Mucosa of rectum (tissue), 2 donors: ENCODE measurements around the gene KRT78.

Source experiments
- H3K27ac ChIP-seq, 2 donors: one replicate each; pipeline ENCODE4 v1.7.0; 2013; ENCODE audit warnings: inconsistent platforms in 2 of 2, low read depth in 2 of 2, low read length in 2 of 2
- H3K27me3 ChIP-seq, 2 donors: one replicate each; pipeline ENCODE4 v1.7.0; 2013; ENCODE audit warnings: low read length in 2 of 2; ENCODE audit not compliant: control insufficient read depth in 2 of 2, insufficient read depth in 2 of 2
- H3K36me3 ChIP-seq, 2 donors: one replicate each; pipeline ENCODE4 v1.7.0; 2013; ENCODE audit warnings: low read length in 2 of 2; ENCODE audit not compliant: control insufficient read depth in 2 of 2, insufficient read depth in 2 of 2
- H3K4me1 ChIP-seq, 2 donors: one replicate each; pipeline ENCODE4 v1.7.0; 2013; ENCODE audit warnings: low read length in 2 of 2, mild to moderate bottlenecking in 1 of 2; ENCODE audit not compliant: control insufficient read depth in 2 of 2, insufficient read depth in 2 of 2
- H3K4me3 ChIP-seq, 2 donors: one replicate each; pipeline ENCODE4 v1.7.0; 2013; ENCODE audit warnings: low read length in 2 of 2
- H3K9ac ChIP-seq, 2 donors: one replicate each; pipeline ENCODE4 v1.7.0; 2013; ENCODE audit warnings: low read length in 2 of 2, low read depth in 1 of 2, mild to moderate bottlenecking in 1 of 2
- H3K9me3 ChIP-seq, 2 donors: one replicate each; pipeline ENCODE4 v1.7.0; 2013; ENCODE audit warnings: low read length in 2 of 2; ENCODE audit not compliant: control insufficient read depth in 2 of 2
- donor health status: healthy.
- donor health status: Normal muscosa, but diverticular disease.

Gene KRT78

GRCh38 chr12:52832985-52833905 is 15.5 kb downstream of the KRT78 start:
- Histone ChIP-seq H3K4me1 (no peaks in the 10 kb centered on the region), H3K9ac (no peak overlapping the region), H3K36me3 (no peaks in the 10 kb centered on the region), H3K27me3 (no peaks in the 10 kb centered on the region), H3K9me3 (no peaks in the 10 kb centered on the region), H3K4me3 (no peak overlapping the region), H3K27ac (no peak overlapping the region)

DNA sequence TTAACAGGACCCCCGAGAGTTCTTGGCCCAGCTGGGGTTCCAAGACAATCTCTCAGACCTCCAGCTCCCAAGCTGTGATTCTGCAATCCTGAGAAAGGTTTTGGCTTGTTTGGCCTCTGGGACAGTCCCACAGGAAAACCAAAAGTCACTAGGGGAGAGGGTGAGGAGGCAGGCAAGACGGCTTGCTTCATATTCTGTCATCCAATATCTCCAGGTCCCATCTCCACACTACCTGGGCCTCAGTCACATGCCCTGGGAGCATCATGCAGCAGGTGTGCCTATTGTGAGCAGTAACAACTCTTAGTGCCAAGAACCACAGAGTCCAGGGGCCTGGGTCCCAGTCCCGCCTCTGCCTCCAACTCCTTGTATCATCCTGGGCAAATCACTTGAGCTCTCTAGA is 16.3 kb downstream of the KRT78 start:
- H3K4me3 ChIP-seq, result no peak overlapping the region
- H3K36me3 ChIP-seq, result no peaks in the 10 kb centered on the region
- no peak overlapping the region for H3K9ac ChIP-seq

GRCh38 chr12:52831251-52831650 is 17.5 kb downstream of the KRT78 start:
- Histone ChIP-seq H3K27ac (no peak overlapping the region), H3K36me3 (no peaks in the 10 kb centered on the region), H3K27me3 (no peaks in the 10 kb centered on the region), H3K9ac (no peak overlapping the region), H3K9me3 (no peaks in the 10 kb centered on the region), H3K4me3 (no peak overlapping the region), H3K4me1 (no peaks in the 10 kb centered on the region)

More for the DNA sequence above, 16.3 kb downstream of the KRT78 start:
- Histone ChIP-seq H3K27me3 (no peaks in the 10 kb centered on the region), H3K27ac (no peak overlapping the region), H3K4me1 (no peaks in the 10 kb centered on the region), H3K9me3 (no peaks in the 10 kb centered on the region)

- H3K9ac ChIP-seq, result no peak overlapping the region
- no peak overlapping the region for H3K4me3 ChIP-seq
- no peaks in the 10 kb centered on the region for H3K4me1 ChIP-seq
- H3K36me3 ChIP-seq, result no peaks in the 10 kb centered on the region
- no peaks in the 10 kb centered on the region for H3K9me3 ChIP-seq
- H3K27ac ChIP-seq, result no peak overlapping the region
- H3K27me3 ChIP-seq, result no peaks in the 10 kb centered on the region
Observed at GRCh38 chr12:52829986-52830770, 18.6 kb downstream of the KRT78 start.

DNA sequence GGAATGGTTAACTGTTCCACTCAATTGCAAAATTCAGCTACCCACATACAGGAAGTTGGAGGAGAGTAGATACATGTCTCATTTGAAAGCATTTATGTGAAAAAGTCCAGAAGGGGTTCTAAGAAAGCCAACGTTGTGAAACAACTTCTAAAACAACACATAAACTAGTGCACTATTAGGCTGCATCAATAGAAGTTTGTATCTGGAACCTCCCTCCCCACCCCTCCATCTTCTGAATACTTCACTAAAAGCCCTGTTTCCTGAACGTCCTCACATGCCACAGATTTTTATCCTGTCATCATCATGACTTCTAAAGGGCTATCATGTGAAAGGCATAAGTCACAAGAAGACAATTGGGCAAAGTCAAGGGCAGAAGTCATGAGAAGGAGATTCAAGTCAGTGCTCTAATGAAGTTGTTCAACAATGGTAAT is 20.2 kb downstream of the KRT78 start:
- H3K9me3 ChIP-seq, result no peaks in the 10 kb centered on the region
- no peak overlapping the region for H3K9ac ChIP-seq
- no peaks in the 10 kb centered on the region for H3K27me3 ChIP-seq
- no peak overlapping the region for H3K4me3 ChIP-seq
- no peaks in the 10 kb centered on the region for H3K4me1 ChIP-seq
- H3K27ac ChIP-seq, result no peak overlapping the region
- no peaks in the 10 kb centered on the region for H3K36me3 ChIP-seq

DNA sequence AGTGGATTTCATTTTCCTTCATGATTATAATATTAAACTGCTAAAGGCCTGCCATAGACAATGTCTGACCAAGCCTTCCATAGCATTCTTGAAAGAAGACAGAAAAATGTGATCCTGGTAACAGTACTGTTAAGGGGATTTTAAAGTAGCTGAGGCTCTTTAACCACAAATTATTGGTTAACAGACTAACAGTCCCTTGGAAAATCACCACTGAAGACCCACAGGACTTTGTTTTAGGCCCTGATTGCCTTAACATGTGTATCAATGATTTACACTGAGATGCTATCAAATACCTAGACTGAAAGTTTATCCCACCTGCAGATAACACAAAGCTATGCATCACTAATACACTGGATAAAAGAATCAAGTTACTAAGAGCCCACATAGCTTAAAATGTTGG is 20.6 kb downstream of the KRT78 start:
- no peaks in the 10 kb centered on the region for H3K27me3 ChIP-seq
- no peaks in the 10 kb centered on the region for H3K4me1 ChIP-seq
- no peaks in the 10 kb centered on the region for H3K36me3 ChIP-seq
- H3K9ac ChIP-seq, result no peak overlapping the region
- H3K9me3 ChIP-seq, result no peaks in the 10 kb centered on the region
- no peak overlapping the region for H3K4me3 ChIP-seq
- no peak overlapping the region for H3K27ac ChIP-seq

GRCh38 chr12:52827499-52828090 is 21.2 kb downstream of the KRT78 start:
- Histone ChIP-seq H3K27me3 (no peaks in the 10 kb centered on the region), H3K27ac (no peak overlapping the region), H3K4me3 (no peak overlapping the region), H3K9ac (no peak overlapping the region), H3K4me1 (no peaks in the 10 kb centered on the region), H3K9me3 (no peaks in the 10 kb centered on the region), H3K36me3 (no peaks in the 10 kb centered on the region)

DNA sequence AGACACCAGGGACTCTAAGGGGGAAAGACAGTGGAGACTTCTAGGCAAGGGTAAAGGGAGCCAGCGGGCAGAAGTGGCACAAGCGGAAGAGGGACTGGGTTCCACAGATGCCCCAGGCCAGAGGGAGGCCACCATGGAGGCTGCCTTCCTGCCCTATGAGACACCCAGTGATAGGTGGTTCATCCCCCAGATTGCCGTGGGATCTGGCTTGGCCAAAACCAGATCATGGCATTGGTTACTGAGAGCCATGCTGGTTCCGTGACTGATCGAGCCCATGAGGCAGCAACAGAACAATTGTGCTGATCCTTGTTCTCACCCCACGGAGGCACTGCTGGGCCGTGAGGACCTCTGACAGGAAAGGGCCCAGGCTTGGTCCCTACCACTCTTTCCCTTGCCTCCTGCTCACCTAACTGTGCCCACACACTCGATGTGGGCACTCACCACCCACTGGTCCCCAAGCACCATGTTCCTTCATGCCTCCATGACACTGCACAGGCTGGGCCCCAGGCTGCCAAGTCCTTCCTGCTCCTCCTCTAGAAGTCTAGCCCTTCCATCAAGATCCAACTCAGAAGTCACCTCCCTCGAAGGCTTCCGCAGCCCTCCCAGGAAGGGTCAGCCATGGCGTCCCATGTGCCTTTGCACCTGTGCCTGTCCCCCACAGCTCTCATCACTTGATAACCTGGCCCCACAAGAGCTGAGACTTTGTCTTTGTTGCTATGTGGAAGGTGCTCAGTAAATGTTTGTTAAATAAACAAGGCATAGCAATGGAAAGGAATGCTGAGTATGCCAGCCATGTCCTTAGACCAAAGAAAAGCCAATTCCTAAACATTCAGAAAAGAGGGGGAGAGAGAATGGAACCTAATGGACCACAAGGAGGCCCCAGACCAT is 21.9 kb downstream of the KRT78 start:
- H3K9me3 ChIP-seq, result no peaks in the 10 kb centered on the region
- no peak overlapping the region for H3K4me3 ChIP-seq
- H3K36me3 ChIP-seq, result no peaks in the 10 kb centered on the region
- no peaks in the 10 kb centered on the region for H3K27me3 ChIP-seq
- peaks cover 3 to 5% of the 10 kb centered on the region in 2 donors for H3K4me1 ChIP-seq
- H3K27ac ChIP-seq, result no peak overlapping the region
- no peak overlapping the region for H3K9ac ChIP-seq

GRCh38 chr12:52825961-52826360 is 22.8 kb downstream of the KRT78 start:
- H3K9ac ChIP-seq, result no peak overlapping the region
- no peaks in the 10 kb centered on the region for H3K9me3 ChIP-seq
- peaks cover 3 to 5% of the 10 kb centered on the region in 2 donors for H3K4me1 ChIP-seq
- H3K36me3 ChIP-seq, result no peaks in the 10 kb centered on the region
- no peaks in the 10 kb centered on the region for H3K27me3 ChIP-seq
- H3K4me3 ChIP-seq, result no peak overlapping the region
- H3K27ac ChIP-seq, result no peak overlapping the region
